H9 (cell line): ENCODE results near the gene TRNAU1AP. TPM values are rescaled to one million over a fixed set of nuclear protein-coding genes. Genes with fewer than 3 reads are reported as not detected.

Source experiments
- DNase-seq: peaks from one replicate; pipeline ENCODE4 v3.0.0-alpha.2; 2017
- H2AFZ ChIP-seq: one replicate; pipeline ENCODE4 v1.6.1; 2013; ENCODE audit warnings: mild to moderate bottlenecking, low read length, control low read depth, moderate library complexity
- H2AK5ac ChIP-seq: 2 replicates; pipeline ENCODE4 v1.6.1; 2013; ENCODE audit warnings: low read length, control low read depth, mixed read lengths; ENCODE audit not compliant: insufficient read length
- H2BK120ac ChIP-seq: one replicate; pipeline ENCODE4 v1.6.1; 2013; ENCODE audit warnings: low read depth, mild to moderate bottlenecking, low read length, control low read depth, inconsistent platforms; ENCODE audit not compliant: poor library complexity, severe bottlenecking
- H2BK12ac ChIP-seq: 2 replicates; pipeline ENCODE4 v1.6.1; 2013; ENCODE audit warnings: low read length, control low read depth, mixed read lengths, low read depth; ENCODE audit not compliant: insufficient read length
- H2BK15ac ChIP-seq: 2 replicates; pipeline ENCODE4 v1.6.1; 2013; ENCODE audit warnings: low read depth, low read length, control low read depth
- H2BK20ac ChIP-seq: one replicate; pipeline ENCODE4 v1.6.1; 2013; ENCODE audit warnings: low read depth, mild to moderate bottlenecking, low read length, control low read depth, inconsistent platforms; ENCODE audit not compliant: poor library complexity, severe bottlenecking
- H2BK5ac ChIP-seq: 2 replicates; pipeline ENCODE4 v1.6.1; 2013; ENCODE audit warnings: low read length, control low read depth, mixed read lengths; ENCODE audit not compliant: insufficient read length
- H3K14ac ChIP-seq: 2 replicates; pipeline ENCODE4 v1.6.1; 2013; ENCODE audit warnings: low read length, control low read depth; ENCODE audit not compliant: insufficient read depth
- H3K18ac ChIP-seq: 2 replicates; pipeline ENCODE4 v1.6.1; 2013; ENCODE audit warnings: low read depth, mild to moderate bottlenecking, mixed read lengths, low read length, control low read depth; ENCODE audit not compliant: insufficient read length
- H3K23ac ChIP-seq: 2 replicates; pipeline ENCODE4 v1.6.1; 2013; ENCODE audit warnings: low read length, control low read depth, mixed read lengths, low read depth; ENCODE audit not compliant: insufficient read length
- H3K23me2 ChIP-seq: 2 replicates; pipeline ENCODE4 v1.6.1; 2013; ENCODE audit warnings: low read depth, mild to moderate bottlenecking, mixed read lengths, low read length, control low read depth; ENCODE audit not compliant: insufficient read length, poor library complexity, severe bottlenecking
- H3K27ac ChIP-seq: 2 replicates; pipeline ENCODE4 v1.5.1; 2013; ENCODE audit warnings: low read length, control low read depth, mixed read lengths, low read depth; ENCODE audit not compliant: insufficient read length
- H3K27me3 ChIP-seq: 2 replicates; pipeline ENCODE4 v1.6.1; 2013; ENCODE audit warnings: low read length, control low read depth, inconsistent platforms; ENCODE audit not compliant: insufficient read depth
- H3K4ac ChIP-seq: 2 replicates; pipeline ENCODE4 v1.6.1; 2013; ENCODE audit warnings: low read depth, mild to moderate bottlenecking, control low read depth, inconsistent platforms, low read length, moderate library complexity
- H3K4me1 ChIP-seq: 2 replicates; pipeline ENCODE4 v1.6.1; 2013; ENCODE audit warnings: low read length, control low read depth, inconsistent platforms; ENCODE audit not compliant: insufficient read depth
- H3K4me2 ChIP-seq: 2 replicates; pipeline ENCODE4 v1.6.1; 2013; ENCODE audit warnings: low read length, control low read depth, mixed read lengths; ENCODE audit not compliant: insufficient read length, insufficient read depth
- H3K56ac ChIP-seq: 2 replicates; pipeline ENCODE4 v1.6.1; 2013; ENCODE audit warnings: low read depth, mild to moderate bottlenecking, mixed read lengths, low read length, control low read depth; ENCODE audit not compliant: insufficient read length
- H3K79me1 ChIP-seq: 2 replicates; pipeline ENCODE4 v1.6.1; 2013; ENCODE audit warnings: low read depth, mild to moderate bottlenecking, moderate library complexity, low read length, control low read depth, inconsistent platforms; ENCODE audit not compliant: insufficient read depth, poor library complexity, severe bottlenecking
- H3K79me2 ChIP-seq: 2 replicates; pipeline ENCODE4 v1.6.1; 2013; ENCODE audit warnings: low read length, control low read depth, inconsistent platforms; ENCODE audit not compliant: insufficient read depth
- H3K9ac ChIP-seq: 2 replicates; pipeline ENCODE4 v1.6.1; 2013; ENCODE audit warnings: low read length, control low read depth, mixed read lengths; ENCODE audit not compliant: insufficient read length; ENCODE audit errors: extremely low read depth
- H3K9me3 ChIP-seq: one replicate; pipeline ENCODE4 v1.6.1; 2013; ENCODE audit warnings: low read depth, low read length, inconsistent platforms; ENCODE audit not compliant: control insufficient read depth
- H3T11ph ChIP-seq: one replicate; pipeline ENCODE4 v1.6.1; 2013; ENCODE audit warnings: mild to moderate bottlenecking, low read length, control low read depth, inconsistent platforms
- H4K20me1 ChIP-seq: one replicate; pipeline ENCODE4 v1.6.1; 2013; ENCODE audit not compliant: control insufficient read depth, insufficient read length, insufficient read depth
- H4K5ac ChIP-seq: 2 replicates; pipeline ENCODE4 v1.6.1; 2013; ENCODE audit warnings: low read depth, mild to moderate bottlenecking, mixed read lengths, low read length, control low read depth; ENCODE audit not compliant: insufficient read length
- H4K8ac ChIP-seq: replicated peaks from 2 replicates; pipeline ENCODE4 v1.6.1; 2013; ENCODE audit warnings: low read length, control low read depth, mixed read lengths, low read depth; ENCODE audit not compliant: insufficient read length
- H4K91ac ChIP-seq: 2 replicates; pipeline ENCODE4 v1.6.1; 2013; ENCODE audit warnings: low read depth, mild to moderate bottlenecking, moderate library complexity, mixed read lengths, low read length, control low read depth; ENCODE audit not compliant: insufficient read length
- H3K27ac Mint-ChIP-seq, 3 experiments: 2 replicates in 2 of 3; 3 replicates in 1 of 3; pipeline ENCODE4 v1.8.0; 2020 to 2021; ENCODE audit warnings: mixed read lengths in 3 of 3, mild to moderate bottlenecking in 1 of 3, moderate library complexity in 1 of 3
- H3K27me3 Mint-ChIP-seq: 2 replicates; pipeline ENCODE4 v1.8.0; 2021; ENCODE audit warnings: low read depth, mild to moderate bottlenecking, moderate library complexity, mixed read lengths
- H3K36me3 Mint-ChIP-seq, 3 experiments: 2 replicates in 2 of 3; 3 replicates in 1 of 3; pipeline ENCODE4 v1.8.0; 2020 to 2021; ENCODE audit warnings: low read depth in 3 of 3, mixed read lengths in 3 of 3; ENCODE audit not compliant: insufficient read depth in 1 of 3
- H3K4me1 Mint-ChIP-seq, 2 experiments: 2 replicates each; pipeline ENCODE4 v1.8.0; 2020; ENCODE audit warnings: mixed read lengths in 2 of 2
- H3K4me3 Mint-ChIP-seq, 2 experiments: 2 replicates in 1 of 2; 3 replicates in 1 of 2; pipeline ENCODE4 v1.8.0; 2020 to 2021; ENCODE audit warnings: mild to moderate bottlenecking in 2 of 2, mixed read lengths in 2 of 2, moderate library complexity in 1 of 2
- H3K9me3 Mint-ChIP-seq, 2 experiments: 2 replicates in 1 of 2; 3 replicates in 1 of 2; pipeline ENCODE4 v1.8.0; 2020; ENCODE audit warnings: mild to moderate bottlenecking in 2 of 2, mixed read lengths in 2 of 2, moderate library complexity in 1 of 2
- CTCF ChIP-seq: fragments of 200-600 bp; sonication (generic); conservative IDR thresholded peaks from 3 replicates; pipeline ENCODE4 v1.8.0; 2021; ENCODE audit warnings: antibody characterized with exemption, mild to moderate bottlenecking
- WGBS: extraction: QIAGEN DNeasy Blood & Tissue Kit; methylation state at CpG from one replicate; pipeline ENCODE4 v1.1.7; 2013; ENCODE audit warnings: missing lambda C conversion rate, low lambda C conversion rate, mixed read lengths; ENCODE audit not compliant: insufficient read length; ENCODE audit errors: extremely low coverage; 5-methylcytosine and 5-hydroxymethylcytosine counted together
- total RNA-seq: library from RNA; stranded (reverse); gene quantifications from 2 replicates; pipeline ENCODE4 v1.2.1, GENCODE V29; 2021

Gene TRNAU1AP
- total RNA-seq, 1 experiment from 2014 or later: 45.0 TPM

DNA sequence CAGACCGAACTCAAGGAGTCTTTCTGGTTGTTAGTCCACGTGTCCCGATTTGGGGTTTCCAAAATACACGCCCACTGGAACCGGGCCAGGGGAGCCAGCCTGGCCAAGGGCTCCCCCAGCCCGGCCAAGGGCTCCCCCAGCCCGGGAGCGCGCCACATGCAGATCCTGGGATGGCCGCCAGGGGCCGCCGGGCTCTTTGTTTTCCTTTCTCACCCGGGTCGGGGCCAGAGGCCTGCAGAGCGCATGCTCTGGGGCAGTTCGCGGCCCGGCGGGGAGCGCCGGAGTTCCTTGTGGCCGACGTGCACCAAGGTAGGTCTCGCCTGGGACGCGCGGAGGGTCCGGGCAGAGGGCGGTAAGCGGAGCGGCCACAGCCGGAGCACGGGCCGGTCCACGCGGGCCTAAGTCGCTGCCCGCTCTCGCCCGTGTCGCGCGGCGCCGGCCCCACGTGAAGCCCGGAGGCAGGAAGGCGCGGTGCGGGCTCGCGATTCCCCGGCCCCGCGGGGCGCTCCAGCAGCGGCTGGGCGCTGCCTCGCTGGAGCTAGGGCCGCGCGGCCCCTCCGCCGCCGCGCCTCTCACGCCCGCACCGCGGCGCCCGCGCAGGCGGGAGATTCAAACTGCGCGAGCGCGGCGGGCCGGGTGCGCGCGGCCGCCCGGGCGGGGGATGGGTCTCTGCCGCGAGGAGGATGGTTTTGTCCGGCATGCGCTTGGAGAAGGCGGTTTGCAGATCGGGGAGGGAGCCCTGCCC is 34.7 kb upstream of the TRNAU1AP start:
- peak; percentile 92 for DNase-seq
- H3K9me3 Mint-ChIP-seq: 0 out of 5 replicates have a peak, but pooled peaks cover 0 to 3% of the 10 kb centered on the region in 2 experiments
- no peak overlapping the region for H3K23ac ChIP-seq
- no peak overlapping the region for H4K5ac ChIP-seq
- peak overlapping the region; percentile 78 to 99 (median 96) for H3K27ac Mint-ChIP-seq
- peaks cover 13 to 23% (median 23%) of the 10 kb centered on the region in 3 experiments for H3K36me3 Mint-ChIP-seq
- whole genome bisulfite sequencing: no CpG with 5 or more reads among the region's 92 CpGs
- H3T11ph ChIP-seq: no peak overlapping the region
- peaks cover 8% of the 10 kb centered on the region for H3K23me2 ChIP-seq
- peak overlapping the region; percentile 86 for H3K4me2 ChIP-seq
- peaks cover 14% of the 10 kb centered on the region for H3K4me1 ChIP-seq
- peaks cover 32 to 40% of the 10 kb centered on the region in 2 experiments for H3K4me1 Mint-ChIP-seq
- H2BK15ac ChIP-seq: no peak overlapping the region
- no peak overlapping the region for H2BK120ac ChIP-seq
- H4K8ac ChIP-seq: no peak overlapping the region
- peak overlapping the region; percentile 95 for H3K14ac ChIP-seq
- peaks cover 6% of the 10 kb centered on the region for H3K27me3 Mint-ChIP-seq
- no peak overlapping the region for H2BK5ac ChIP-seq
- no peaks in the 10 kb centered on the region for H4K20me1 ChIP-seq
- H3K9me3 ChIP-seq: no peaks in the 10 kb centered on the region
- H2BK12ac ChIP-seq: no peak overlapping the region
- H3K4ac ChIP-seq: no peak overlapping the region
- H3K79me1 ChIP-seq: no peaks in the 10 kb centered on the region
- H3K27me3 ChIP-seq: no peaks in the 10 kb centered on the region
- peak; percentile 98 for TF ChIP-seq CTCF
- peaks cover 20% of the 10 kb centered on the region; the same call in 1 of the 2 replicates for H3K79me2 ChIP-seq
- H3K9ac ChIP-seq: peak overlapping the region; percentile 78
- no peak overlapping the region for H4K91ac ChIP-seq
- H3K18ac ChIP-seq: peak overlapping the region; percentile 78
- H3K4me3 Mint-ChIP-seq: peak overlapping the region; percentile 85 to 91
- H2BK20ac ChIP-seq: no peak overlapping the region
- no peak overlapping the region for H2AFZ ChIP-seq
- H3K56ac ChIP-seq: no peak overlapping the region
- no peak overlapping the region for H2AK5ac ChIP-seq
- H3K27ac ChIP-seq: no peak overlapping the region
